Endothelial cell of umbilical vein (primary cell): Measurements from ENCODE around the gene CACNA2D3. TPM values are rescaled to one million over a fixed set of nuclear protein-coding genes. Genes with fewer than 3 reads are reported as not detected.

Experiments
- BruUV-seq: library from RNA; stranded (reverse); fragments of 400-500 nt; replicated peaks from 2 replicates; lab custom pipeline; 2021; lab: Mats Ljungman, UMichigan
- CTCF ChIA-PET: fragments of 300-600, 350-600 bp; sonication (Branson Sonifier 250); formaldehyde crosslinking; loops from one replicate; lab custom pipeline; 2021; ENCODE audit warnings: antibody characterized with exemption, inconsistent platforms; lab: Charles Lee
- POLR2A ChIA-PET: fragments of 300-600, 350-600 bp; sonication (Branson Sonifier 250); formaldehyde crosslinking; loops from one replicate; lab custom pipeline; 2021; ENCODE audit warnings: antibody characterized with exemption, inconsistent platforms; lab: Charles Lee
- DNase-seq: peaks from one replicate; pipeline ENCODE4 v3.0.0-alpha.2; 2011; ENCODE audit warnings: low read depth, low spot score
- FAIRE-seq: peaks from 2 replicates; lab custom pipeline; 2011; peaks lifted over from hg19 to GRCh38; lab: Jason Lieb, UNC
- H2AFZ ChIP-seq: 2 replicates; pipeline ENCODE4 v1.6.0; 2012; ENCODE audit warnings: low read depth, low read length, control low read depth, inconsistent platforms
- H3K27ac ChIP-seq: 2 replicates; pipeline ENCODE4 v1.5.1; 2011; ENCODE audit warnings: low read depth, mild to moderate bottlenecking, control low read depth, low read length, moderate library complexity; ENCODE audit not compliant: insufficient read depth
- H3K27me3 ChIP-seq, 2 experiments: 2 replicates each; pipeline versions ENCODE4 v1.6.0 to v1.6.1; 2011; ENCODE audit warnings: low read length in 2 of 2, mixed read lengths in 1 of 2; ENCODE audit not compliant: control insufficient read depth in 2 of 2, insufficient read depth in 2 of 2
- H3K36me3 ChIP-seq, 2 experiments: 2 replicates in 1 of 2; 3 replicates in 1 of 2; pipeline ENCODE4 v1.5.1; 2011; ENCODE audit warnings: low read length in 2 of 2, mild to moderate bottlenecking in 1 of 2, moderate library complexity in 1 of 2; ENCODE audit not compliant: control insufficient read depth in 2 of 2, insufficient read depth in 2 of 2; ENCODE audit errors: extremely low read depth in 1 of 2
- H3K4me1 ChIP-seq: 3 replicates; pipeline ENCODE4 v1.5.1; 2011; ENCODE audit warnings: mild to moderate bottlenecking, low read length; ENCODE audit not compliant: control insufficient read depth, insufficient read depth; ENCODE audit errors: extremely low read depth
- H3K4me2 ChIP-seq: 2 replicates; pipeline ENCODE4 v1.6.1; 2011; ENCODE audit warnings: low read length, control low read depth, mixed read lengths; ENCODE audit not compliant: insufficient read depth
- H3K4me3 ChIP-seq, 3 experiments: fragments of 200-600 bp in 1 of 3; sonication (generic), shearing (Covaris generic) in 1 of 3; replicated peaks in 1 of 3; 2 replicates each; pipeline ENCODE4 v1.5.1; 2011 to 2016; ENCODE audit warnings: control low read depth in 3 of 3, low read length in 3 of 3, mild to moderate bottlenecking in 2 of 3, inconsistent platforms in 1 of 3, low read depth in 1 of 3, moderate library complexity in 1 of 3; ENCODE audit not compliant: insufficient read depth in 1 of 3
- H3K79me2 ChIP-seq: 2 replicates; pipeline ENCODE4 v1.6.0; 2012; ENCODE audit warnings: low read length, inconsistent platforms; ENCODE audit not compliant: control insufficient read depth, insufficient read depth
- H3K9ac ChIP-seq: replicated peaks from 2 replicates; pipeline ENCODE3; 2011; ENCODE audit warnings: low read length, control low read depth; ENCODE audit not compliant: insufficient read depth; ENCODE audit errors: extremely low read depth
- H3K9me1 ChIP-seq: replicated peaks from 3 replicates; pipeline ENCODE4 v1.6.0; 2011; ENCODE audit warnings: mild to moderate bottlenecking, low read length; ENCODE audit not compliant: control insufficient read depth, insufficient read depth; ENCODE audit errors: extremely low read depth
- H3K9me3 ChIP-seq: replicated peaks from 2 replicates; pipeline ENCODE4 v1.5.1; 2012; ENCODE audit warnings: low read length, inconsistent platforms; ENCODE audit not compliant: control insufficient read depth, insufficient read depth
- H4K20me1 ChIP-seq: replicated peaks from 2 replicates; pipeline ENCODE3; 2011; ENCODE audit warnings: mild to moderate bottlenecking, low read length; ENCODE audit not compliant: control insufficient read depth, insufficient read depth; ENCODE audit errors: extremely low read depth
- CTCF ChIP-seq, 2 donors: IDR thresholded peaks; 1 replicate in 1 of 2; 2 replicates in 1 of 2; pipeline ENCODE4 v1.5.1; 2011; ENCODE audit warnings: low read length in 2 of 2, mild to moderate bottlenecking in 2 of 2, moderate library complexity in 2 of 2, control low read depth in 1 of 2, inconsistent platforms in 1 of 2, low read depth in 1 of 2; ENCODE audit not compliant: insufficient read depth in 1 of 2; ENCODE audit errors: extremely low read depth in 1 of 2
- EZH2 ChIP-seq: IDR thresholded peaks from 2 replicates; pipeline ENCODE4 v1.6.1; 2012; ENCODE audit warnings: borderline replicate concordance, low read depth, mild to moderate bottlenecking, moderate library complexity, low read length, inconsistent platforms; ENCODE audit not compliant: severe bottlenecking
- FOS ChIP-seq: IDR thresholded peaks from 2 replicates; pipeline ENCODE4 v1.6.1; 2011; ENCODE audit warnings: mild to moderate bottlenecking, low read length, moderate library complexity, borderline replicate concordance; ENCODE audit not compliant: insufficient read depth
- GATA2 ChIP-seq: IDR thresholded peaks from 2 replicates; pipeline ENCODE4 v1.7.0; 2011; ENCODE audit warnings: low read depth, mild to moderate bottlenecking, moderate library complexity, mixed read lengths, low read length; ENCODE audit not compliant: insufficient read length, insufficient read depth
- JUN ChIP-seq: IDR thresholded peaks from 2 replicates; pipeline ENCODE4 v1.6.1; 2011; ENCODE audit warnings: borderline replicate concordance, low read depth; ENCODE audit not compliant: insufficient read length, insufficient read depth
- MAX ChIP-seq: IDR thresholded peaks from 2 replicates; pipeline ENCODE4 v1.6.1; 2011; ENCODE audit not compliant: insufficient read depth, insufficient read length
- MYC ChIP-seq: IDR thresholded peaks from one replicate; pipeline ENCODE4 v1.6.1; 2011; ENCODE audit warnings: mild to moderate bottlenecking, low read depth, low read length
- POLR2A ChIP-seq: IDR thresholded peaks from 2 replicates; pipeline ENCODE4 v1.6.1; 2012; ENCODE audit warnings: low read depth, mild to moderate bottlenecking, control low read depth, low read length
- POLR2AphosphoS5 ChIP-seq: IDR thresholded peaks from 2 replicates; pipeline ENCODE4 v1.6.1; 2012; ENCODE audit warnings: low read depth, mild to moderate bottlenecking, control low read depth, low read length, moderate library complexity; ENCODE audit not compliant: insufficient read depth
- dilution Hi-C: fragments of 300-500 bp; cut with MboI; formaldehyde crosslinking; loops from one replicate; pipeline ENCODE4 v1.15.0; 2019; ENCODE audit warnings: low sequenced_read_pairs; ENCODE audit not compliant: extremely low pct_ligation_motif_present
- intact Hi-C: fragments of 100-400 bp; cut with micrococcal nuclease; formaldehyde crosslinking; loops from one replicate; pipeline ENCODE4 v1.10.0; 2022
- polyA plus RNA-seq, 4 experiments: library from polyadenylated mRNA; depleted of rRNA in 3 of 4; stranded (reverse) in 3 of 4; unstranded in 1 of 4; fragments of >200 nt; gene quantifications; 2 replicates each; pipeline versions ENCODE4 v1.2.1 to v1.2.3, GENCODE V29; 2011 to 2012; ENCODE audit warnings: missing spikeins in 1 of 4
- total RNA-seq: library from RNA; stranded (reverse); gene quantifications from 2 replicates; pipeline ENCODE4 v1.2.3, GENCODE V29; 2021

CACNA2D3 gene
- total and polyA plus RNA-seq, 2 donors (not counting 3 experiments of a cell fraction or from before 2014, with no cell fraction given) = not detected

DNA sequence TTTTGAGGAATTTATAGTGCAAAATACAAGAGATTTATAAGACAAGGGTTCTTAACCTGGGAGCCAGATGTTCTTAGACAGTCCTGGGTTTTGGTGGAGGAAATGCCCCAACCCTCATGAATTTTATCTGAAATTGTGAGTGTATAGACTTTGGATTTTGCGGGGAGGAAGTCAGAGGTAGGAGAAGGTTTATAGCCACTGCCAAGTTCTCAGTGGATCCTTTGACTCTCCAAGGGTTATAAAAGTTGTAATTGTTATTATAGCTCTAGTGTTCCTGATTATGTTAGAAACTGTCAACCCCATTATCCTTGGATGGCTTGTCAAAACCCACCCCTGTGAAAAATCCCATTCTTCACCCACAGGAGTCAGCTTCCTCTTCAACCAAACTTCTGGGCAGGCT, 621.9 kb downstream of the CACNA2D3 start:
- Histone ChIP-seq H3K9me1 (no peaks in the 10 kb centered on the region), H3K4me2 (no peak overlapping the region), H3K4me1 (no peaks in the 10 kb centered on the region), H2AFZ (no peak overlapping the region), H3K9me3 (no peaks in the 10 kb centered on the region), H3K9ac (no peak overlapping the region), H3K79me2 (no peaks in the 10 kb centered on the region), H3K27me3 (no peaks in the 10 kb centered on the region), H4K20me1 (no peaks in the 10 kb centered on the region), H3K36me3 (no peaks in the 10 kb centered on the region), H3K4me3 (no peak overlapping the region), H3K27ac (no peak overlapping the region)
- dilution Hi-C loops (no loop called here), intact Hi-C loops (no loop called here)
- no peak for FAIRE-seq
- TF ChIP-seq EZH2 = no peak
- TF ChIP-seq POLR2AphosphoS5 = no peak
- no peak for TF ChIP-seq CTCF (IDR thresholded peaks at IDR 0.05; ENCODE audit: extremely low read depth in 1 of 2, insufficient read depth in 1 of 2, low read depth in 1 of 2, low read length in 2 of 2)
- TF ChIP-seq FOS = no peak
- no peak for TF ChIP-seq POLR2A
- no peak for TF ChIP-seq MYC
- no peak for TF ChIP-seq GATA2
- no peak for TF ChIP-seq MAX
- TF ChIP-seq JUN = no peak
- no peak for DNase-seq
- no TSS peak for BruUV-seq
- POLR2A ChIA-PET = no interaction called here
- CTCF ChIA-PET = no interaction called here
